Coronary artery (tissue), 2 donors: ENCODE measurements around the gene PTAFR.

Source experiments
- DNase-seq: peaks from one replicate; pipeline ENCODE4 v3.0.0-alpha.2; 2017; ENCODE audit warnings: low spot score
- H3K27ac ChIP-seq, 2 donors: fragments of 200-600 bp; sonication (generic); one replicate each; pipeline ENCODE4 v1.5.1; 2016 to 2019
- H3K4me3 ChIP-seq: fragments of 200-600 bp; sonication (generic); 2 replicates; pipeline ENCODE4 v1.5.1; 2016; ENCODE audit warnings: mild to moderate bottlenecking, moderate library complexity
- TF ChIP-seq, protein P1 (sequence below): fragments of 200-600 bp; sonication (generic); IDR thresholded peaks from one replicate; pipeline ENCODE4 v1.5.1; 2019; ENCODE audit warnings: antibody characterized with exemption

Gene PTAFR

DNA sequence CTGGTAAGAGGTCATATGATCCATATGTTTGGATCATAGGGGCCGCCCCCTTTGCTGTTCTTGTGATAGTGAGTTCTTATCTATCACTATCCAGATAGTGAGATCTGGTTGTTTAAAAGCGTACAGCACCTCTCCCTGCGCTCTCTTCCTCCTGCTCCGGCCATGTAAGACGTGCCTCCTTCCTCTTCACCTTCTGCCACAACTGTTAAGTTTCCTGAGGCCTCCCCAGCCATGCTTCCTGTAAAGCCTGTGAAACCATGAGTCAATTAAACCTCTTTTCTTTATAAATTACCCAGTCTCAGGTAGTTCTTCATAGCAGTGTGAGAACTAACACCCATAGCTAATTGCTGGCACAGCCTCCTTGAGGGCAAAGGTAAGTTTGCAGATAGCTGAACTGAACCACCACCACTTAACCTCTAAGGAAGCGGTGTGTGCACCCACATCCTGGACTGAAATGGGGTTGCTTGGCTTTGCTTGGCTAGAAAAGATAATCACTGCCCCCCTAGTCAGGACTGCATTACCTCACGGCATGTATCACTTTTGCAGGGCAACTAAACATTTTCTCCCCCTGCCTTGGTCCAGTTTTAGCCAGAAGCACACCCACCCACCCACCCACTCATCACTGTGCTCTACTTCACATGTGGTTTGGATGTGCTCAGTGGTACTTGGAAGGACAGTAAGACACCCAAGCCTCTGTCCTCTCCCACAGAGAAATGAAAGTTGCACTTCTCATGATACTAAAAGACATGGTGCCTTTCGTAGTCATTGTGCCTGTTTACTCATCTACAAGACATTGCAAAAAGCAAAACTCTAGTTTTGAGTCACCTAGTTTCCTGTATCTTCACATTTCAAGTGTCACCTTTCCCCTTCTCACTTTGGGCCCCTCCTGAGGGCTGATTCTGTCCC is 23.1 kb upstream of the PTAFR start:
- no peak for DNase-seq
- no peak overlapping the region for H3K4me3 ChIP-seq
- H3K27ac ChIP-seq, result no peak overlapping the region
- TF ChIP-seq, protein P1, sequence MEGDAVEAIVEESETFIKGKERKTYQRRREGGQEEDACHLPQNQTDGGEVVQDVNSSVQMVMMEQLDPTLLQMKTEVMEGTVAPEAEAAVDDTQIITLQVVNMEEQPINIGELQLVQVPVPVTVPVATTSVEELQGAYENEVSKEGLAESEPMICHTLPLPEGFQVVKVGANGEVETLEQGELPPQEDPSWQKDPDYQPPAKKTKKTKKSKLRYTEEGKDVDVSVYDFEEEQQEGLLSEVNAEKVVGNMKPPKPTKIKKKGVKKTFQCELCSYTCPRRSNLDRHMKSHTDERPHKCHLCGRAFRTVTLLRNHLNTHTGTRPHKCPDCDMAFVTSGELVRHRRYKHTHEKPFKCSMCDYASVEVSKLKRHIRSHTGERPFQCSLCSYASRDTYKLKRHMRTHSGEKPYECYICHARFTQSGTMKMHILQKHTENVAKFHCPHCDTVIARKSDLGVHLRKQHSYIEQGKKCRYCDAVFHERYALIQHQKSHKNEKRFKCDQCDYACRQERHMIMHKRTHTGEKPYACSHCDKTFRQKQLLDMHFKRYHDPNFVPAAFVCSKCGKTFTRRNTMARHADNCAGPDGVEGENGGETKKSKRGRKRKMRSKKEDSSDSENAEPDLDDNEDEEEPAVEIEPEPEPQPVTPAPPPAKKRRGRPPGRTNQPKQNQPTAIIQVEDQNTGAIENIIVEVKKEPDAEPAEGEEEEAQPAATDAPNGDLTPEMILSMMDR, result no peak

DNA sequence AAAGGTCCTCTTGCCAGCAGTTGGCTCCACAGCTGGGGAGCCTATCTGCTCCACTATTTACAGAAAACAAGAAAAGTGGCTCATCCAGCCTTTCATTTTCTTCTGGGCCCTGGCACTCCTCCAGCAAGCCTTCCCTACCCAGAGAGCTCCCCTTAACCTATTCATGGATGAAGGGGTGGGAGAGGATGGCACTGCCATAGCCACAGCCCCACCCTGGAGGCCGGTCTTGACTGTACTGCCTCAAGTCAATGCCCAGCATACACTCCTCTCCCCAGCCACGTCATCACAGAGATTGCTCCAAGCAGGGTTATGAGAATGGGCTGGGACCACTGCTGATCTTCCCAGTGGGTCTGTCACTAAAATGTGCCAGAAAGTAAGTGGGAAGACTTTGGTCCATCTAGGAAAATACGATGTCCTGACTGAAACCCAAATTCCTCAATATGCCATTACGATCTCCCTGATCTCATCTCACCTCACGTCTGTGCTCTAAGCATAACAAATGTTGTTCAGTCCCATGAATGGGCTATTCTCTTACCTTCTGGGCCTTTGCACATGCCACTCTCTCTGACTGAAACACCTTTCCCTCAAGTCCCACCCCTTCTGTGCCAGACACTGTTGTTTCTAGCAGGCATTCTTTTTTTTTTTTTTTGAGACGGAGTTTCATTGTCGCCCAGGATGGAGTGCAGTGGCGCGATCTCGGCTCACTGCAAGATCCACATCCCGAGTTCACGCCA is 21.4 kb upstream of the PTAFR start:
- Histone ChIP-seq H3K4me3 (no peak overlapping the region), H3K27ac (no peak overlapping the region)
- TF ChIP-seq, protein P1, result no peak
- DNase-seq, result no peak

DNA sequence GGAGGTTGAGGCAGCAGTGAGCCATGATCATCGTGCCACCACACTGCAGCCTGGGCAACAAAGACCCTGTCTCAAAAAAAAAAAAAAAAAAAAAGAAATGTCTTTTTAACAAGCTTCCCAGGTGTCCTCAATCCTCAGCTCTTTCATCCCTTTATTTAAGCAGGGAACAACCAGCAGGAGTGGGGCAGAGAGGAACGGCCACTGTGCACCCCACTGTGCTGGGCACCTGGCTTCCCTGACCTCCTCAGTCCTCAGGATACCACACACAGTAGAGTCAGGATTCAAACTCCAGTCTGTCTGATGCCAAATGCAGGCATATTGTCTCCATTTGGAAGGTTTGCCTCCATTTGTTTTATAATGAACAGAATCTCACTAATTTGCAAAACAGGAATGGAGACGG is 19.8 kb upstream of the PTAFR start:
- no peak for DNase-seq
- Histone ChIP-seq H3K27ac (no peak overlapping the region), H3K4me3 (no peak overlapping the region)
- TF ChIP-seq, protein P1, result no peak

DNA sequence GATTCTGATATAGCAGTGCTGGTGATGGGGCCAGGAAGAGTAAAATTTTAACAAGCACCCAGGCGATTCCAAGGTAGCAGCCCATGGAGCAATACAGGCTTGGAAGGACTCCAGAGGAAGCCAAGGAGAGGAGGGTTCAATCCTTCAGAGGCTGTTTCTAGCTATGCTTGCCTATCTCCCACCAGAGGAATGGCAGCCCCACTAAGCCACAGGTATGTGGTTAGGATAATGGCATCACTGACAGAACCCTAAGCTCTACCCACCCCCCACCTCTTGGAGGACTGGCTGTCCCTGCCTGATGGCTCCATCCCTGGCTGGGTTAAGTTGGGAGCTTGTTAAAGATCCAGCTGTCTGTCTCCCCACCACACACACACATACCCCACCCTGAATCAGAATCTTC is 19.3 kb upstream of the PTAFR start:
- Histone ChIP-seq H3K4me3 (no peak overlapping the region), H3K27ac (no peak overlapping the region)
- DNase-seq, result no peak
- TF ChIP-seq, protein P1, result no peak

DNA sequence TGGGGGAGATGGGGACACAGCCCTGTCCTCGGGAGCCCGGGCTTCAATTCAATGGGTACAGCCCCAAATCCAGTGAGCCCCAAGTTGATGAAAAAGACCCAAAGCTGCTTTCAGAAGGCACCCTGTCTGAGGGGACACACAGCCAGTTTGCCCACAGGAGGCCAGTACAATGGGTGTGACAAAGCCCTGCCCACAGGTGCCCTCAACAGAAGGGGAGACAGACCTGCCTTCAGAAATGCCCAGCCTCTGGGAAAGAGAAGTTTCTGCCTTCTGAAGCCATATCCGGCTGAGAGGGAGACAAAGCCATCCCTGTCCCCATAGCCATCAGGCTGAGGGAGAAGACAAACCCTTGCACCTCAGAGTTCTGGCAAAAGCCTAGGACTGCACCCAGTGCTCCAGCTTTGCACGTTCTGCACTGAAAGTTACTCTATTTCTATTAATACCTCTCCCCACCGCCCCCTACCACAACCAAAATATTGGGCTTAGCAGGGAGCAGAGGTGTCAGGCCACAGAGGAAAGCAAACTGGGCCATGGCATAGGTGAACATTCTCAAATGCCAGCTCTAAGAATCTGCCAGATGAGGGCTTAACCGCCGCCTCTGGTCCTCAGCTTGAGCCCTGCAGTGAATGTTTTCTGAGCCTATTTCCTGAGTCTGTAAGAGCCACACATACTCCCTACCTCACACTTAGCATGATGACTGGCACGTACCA is 18.0 kb upstream of the PTAFR start:
- no peak overlapping the region for H3K27ac ChIP-seq
- TF ChIP-seq, protein P1, result no peak

DNA sequence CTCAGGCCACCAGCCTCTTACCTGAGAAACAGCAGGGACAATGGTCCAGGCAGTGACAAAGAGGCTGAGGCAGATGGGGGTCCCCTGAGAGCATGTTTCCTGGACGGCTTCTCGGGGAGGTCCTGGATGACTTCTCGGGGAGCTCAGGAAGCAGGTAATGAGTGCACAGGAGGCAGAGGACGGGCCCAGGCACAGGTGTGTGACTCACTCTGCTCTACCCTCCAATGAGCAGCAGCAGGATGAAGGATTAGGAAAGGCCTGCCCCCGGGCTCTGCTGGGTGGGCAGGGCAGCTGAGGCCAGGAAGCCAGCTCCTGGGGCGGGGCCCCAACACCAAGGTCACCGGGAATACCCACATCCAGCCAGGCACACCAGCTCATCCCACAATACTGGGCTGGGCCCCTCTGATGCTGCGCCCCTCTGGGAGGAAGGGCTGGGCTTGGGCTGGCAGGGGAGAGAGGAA is 17.2 kb upstream of the PTAFR start:
- H3K4me3 ChIP-seq, result no peak overlapping the region
- DNase-seq, result no peak
- H3K27ac ChIP-seq, result no peak overlapping the region
- TF ChIP-seq, protein P1, result no peak

More for the DNA sequence above, 18.0 kb upstream of the PTAFR start:
- DNase-seq, result no peak
- no peak overlapping the region for H3K4me3 ChIP-seq
